ENCODE results near the gene ZBTB9.

Gene ZBTB9

DNA sequence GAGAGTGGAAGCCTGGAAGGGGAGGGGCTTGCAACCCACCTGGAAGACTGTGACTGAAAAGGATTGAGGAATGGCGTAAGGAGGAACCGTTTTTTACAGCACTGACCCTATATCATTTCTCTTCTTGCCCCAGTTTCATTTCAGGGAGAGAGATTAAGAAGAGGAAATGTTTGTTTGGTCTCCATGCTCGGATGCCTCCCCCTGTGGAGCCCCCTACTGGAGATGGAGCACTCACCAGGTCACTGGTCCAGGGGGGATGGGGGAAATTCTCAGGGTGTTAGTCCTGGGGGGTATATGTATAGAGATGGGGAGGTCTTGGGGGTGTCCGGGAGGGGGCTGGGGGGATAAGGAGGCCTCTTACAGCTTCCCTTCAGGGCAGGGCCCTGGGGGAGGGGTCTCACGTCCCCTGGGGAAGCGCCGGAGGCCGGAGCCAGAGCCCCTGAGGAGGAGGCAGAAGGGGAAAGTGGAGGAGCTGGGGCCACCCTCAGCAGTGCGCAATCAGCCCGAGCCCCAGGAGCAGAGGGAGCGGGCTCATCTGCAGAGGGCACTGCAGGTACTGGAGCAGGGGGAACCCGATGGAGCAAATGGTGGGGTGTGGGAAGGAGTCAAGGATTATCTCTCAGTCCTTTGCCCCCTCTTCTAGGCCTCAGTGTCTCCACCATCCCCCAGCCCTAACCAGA, 39.6 kb upstream of the ZBTB9 start:
- DNase-seq (ENCODE audit: extremely low read depth, insufficient read length) = no peak
- H3K27me3 ChIP-seq (replicated peaks; ENCODE audit: control insufficient read depth, insufficient read depth, low read length) = no peaks in the 10 kb centered on the region
- peaks cover 12% of the 10 kb centered on the region for H3K36me3 ChIP-seq (ENCODE audit: control insufficient read depth, insufficient read depth, low read length)
- TF ChIP-seq, protein P1, sequence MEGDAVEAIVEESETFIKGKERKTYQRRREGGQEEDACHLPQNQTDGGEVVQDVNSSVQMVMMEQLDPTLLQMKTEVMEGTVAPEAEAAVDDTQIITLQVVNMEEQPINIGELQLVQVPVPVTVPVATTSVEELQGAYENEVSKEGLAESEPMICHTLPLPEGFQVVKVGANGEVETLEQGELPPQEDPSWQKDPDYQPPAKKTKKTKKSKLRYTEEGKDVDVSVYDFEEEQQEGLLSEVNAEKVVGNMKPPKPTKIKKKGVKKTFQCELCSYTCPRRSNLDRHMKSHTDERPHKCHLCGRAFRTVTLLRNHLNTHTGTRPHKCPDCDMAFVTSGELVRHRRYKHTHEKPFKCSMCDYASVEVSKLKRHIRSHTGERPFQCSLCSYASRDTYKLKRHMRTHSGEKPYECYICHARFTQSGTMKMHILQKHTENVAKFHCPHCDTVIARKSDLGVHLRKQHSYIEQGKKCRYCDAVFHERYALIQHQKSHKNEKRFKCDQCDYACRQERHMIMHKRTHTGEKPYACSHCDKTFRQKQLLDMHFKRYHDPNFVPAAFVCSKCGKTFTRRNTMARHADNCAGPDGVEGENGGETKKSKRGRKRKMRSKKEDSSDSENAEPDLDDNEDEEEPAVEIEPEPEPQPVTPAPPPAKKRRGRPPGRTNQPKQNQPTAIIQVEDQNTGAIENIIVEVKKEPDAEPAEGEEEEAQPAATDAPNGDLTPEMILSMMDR (IDR thresholded peaks at IDR 0.05; ENCODE audit: insufficient read depth, low read length, poor library complexity, severe bottlenecking) = peak; percentile 54
- H3K4me3 ChIP-seq (replicated peaks; ENCODE audit: low read depth, low read length) = no peak overlapping the region

DNA sequence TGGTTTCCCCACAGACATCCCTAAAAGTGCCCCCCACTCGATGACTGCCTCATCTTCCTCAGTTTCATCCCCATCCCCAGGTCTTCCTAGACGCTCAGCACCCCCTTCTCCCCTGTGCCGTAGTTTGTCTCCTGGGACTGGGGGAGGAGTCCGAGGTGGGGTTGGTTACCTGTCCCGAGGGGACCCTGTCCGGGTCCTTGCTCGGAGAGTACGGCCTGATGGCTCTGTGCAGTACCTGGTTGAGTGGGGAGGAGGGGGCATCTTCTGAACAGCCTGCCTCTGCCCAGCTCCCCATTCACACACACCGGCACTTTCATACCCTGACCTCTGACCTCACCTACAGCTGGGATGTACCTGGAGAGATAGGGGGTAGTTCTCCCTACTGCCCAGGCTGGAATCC, 38.5 kb upstream of the ZBTB9 start:
- DNase-seq (ENCODE audit: extremely low read depth, insufficient read length) = no peak
- H3K4me3 ChIP-seq (replicated peaks; ENCODE audit: low read depth, low read length) = peak overlapping the region; percentile 81
- H3K36me3 ChIP-seq (ENCODE audit: control insufficient read depth, insufficient read depth, low read length) = peaks cover 12% of the 10 kb centered on the region
- TF ChIP-seq, protein P1 (IDR thresholded peaks at IDR 0.05; ENCODE audit: insufficient read depth, low read length, poor library complexity, severe bottlenecking) = no peak
- no peaks in the 10 kb centered on the region for H3K27me3 ChIP-seq (replicated peaks; ENCODE audit: control insufficient read depth, insufficient read depth, low read length)

DNA sequence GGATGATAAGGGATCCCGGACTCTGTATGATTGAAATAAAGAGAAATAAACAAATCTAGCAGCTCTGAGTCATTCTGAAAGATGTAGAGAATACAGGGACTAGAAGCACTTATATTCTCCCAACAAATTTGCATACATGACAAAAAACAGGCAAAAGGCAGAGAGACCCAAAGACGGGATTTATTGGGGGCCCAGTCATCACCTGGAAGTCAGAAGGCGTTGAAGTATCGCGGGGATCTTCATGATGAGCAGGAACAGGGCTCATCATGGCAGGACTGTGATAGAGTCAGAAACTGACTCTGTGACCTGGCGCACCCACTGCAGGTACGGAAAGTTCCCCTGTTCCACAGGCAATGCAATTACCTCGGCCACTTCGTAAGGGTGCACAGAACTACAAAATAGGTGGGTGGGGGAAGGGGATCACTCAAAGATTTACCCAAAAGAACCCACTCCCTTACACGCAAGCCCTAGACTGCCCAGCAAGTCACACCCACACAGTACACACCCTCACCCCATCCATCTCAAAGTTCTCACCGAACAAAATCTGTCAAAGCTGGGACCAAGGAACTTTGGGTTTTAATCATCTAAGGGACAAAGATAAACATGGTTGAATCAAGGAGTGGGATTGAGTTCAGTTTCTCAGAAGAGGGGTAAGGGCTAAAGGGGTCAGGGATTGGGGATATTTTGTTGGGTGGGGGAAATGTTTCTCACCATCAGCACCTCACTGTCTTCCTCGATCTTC, 37.8 kb upstream of the ZBTB9 start:
- Histone ChIP-seq H3K36me3 (ENCODE audit: control insufficient read depth, insufficient read depth, low read length) (peaks cover 12% of the 10 kb centered on the region), H3K27me3 (replicated peaks; ENCODE audit: control insufficient read depth, insufficient read depth, low read length) (no peaks in the 10 kb centered on the region), H3K4me3 (replicated peaks; ENCODE audit: low read depth, low read length) (peak overlapping the region; percentile 81)
- DNase-seq (ENCODE audit: extremely low read depth, insufficient read length) = peak; percentile 72
- TF ChIP-seq, protein P1 (IDR thresholded peaks at IDR 0.05; ENCODE audit: insufficient read depth, low read length, poor library complexity, severe bottlenecking) = no peak

- H3K4me3 ChIP-seq (replicated peaks; ENCODE audit: low read depth, low read length) = peak overlapping the region; percentile 81
- no peaks in the 10 kb centered on the region for H3K27me3 ChIP-seq (replicated peaks; ENCODE audit: control insufficient read depth, insufficient read depth, low read length)
- TF ChIP-seq, protein P1 (IDR thresholded peaks at IDR 0.05; ENCODE audit: insufficient read depth, low read length, poor library complexity, severe bottlenecking) = no peak
- peaks cover 12% of the 10 kb centered on the region for H3K36me3 ChIP-seq (ENCODE audit: control insufficient read depth, insufficient read depth, low read length)
- no peak for DNase-seq (ENCODE audit: extremely low read depth, insufficient read length)
Observed at GRCh38 chr6:33417128-33417902, 37.1 kb upstream of the ZBTB9 start.

GRCh38 chr6:33417903-33418689, 36.3 kb upstream of the ZBTB9 start, which contains the start of gene CUTA:
Gene CUTA, minus strand, starts transcription at chr6:33418107. Its CDS starts 107 bp downstream, at chr6:33418000.
- DNase-seq (ENCODE audit: extremely low read depth, insufficient read length) = peak; percentile 97
- TF ChIP-seq, protein P1 (IDR thresholded peaks at IDR 0.05; ENCODE audit: insufficient read depth, low read length, poor library complexity, severe bottlenecking) = peak; percentile 51
- no peaks in the 10 kb centered on the region for H3K27me3 ChIP-seq (replicated peaks; ENCODE audit: control insufficient read depth, insufficient read depth, low read length)
- H3K4me3 ChIP-seq (replicated peaks; ENCODE audit: low read depth, low read length) = peak within 1 kb of the TSS; percentile 81
- H3K36me3 ChIP-seq (ENCODE audit: control insufficient read depth, insufficient read depth, low read length) = peaks cover 9% of the 10 kb centered on the region
